Nephron (organoid): ENCODE measurements around the gene SNX12.
A peak's percentile ranks its signal among the peaks of the same experiment; 100 is the strongest.

Experiments
- H3K27ac Mint-ChIP-seq, 3 experiments: 2 replicates each; pipeline ENCODE4 v1.8.0; 2020; ENCODE audit warnings: mixed read lengths in 3 of 3, mild to moderate bottlenecking in 2 of 3, moderate library complexity in 1 of 3
- H3K27me3 Mint-ChIP-seq: 2 replicates; pipeline ENCODE4 v1.8.0; 2021; ENCODE audit warnings: low read depth, mild to moderate bottlenecking, moderate library complexity, mixed read lengths
- H3K36me3 Mint-ChIP-seq: 2 replicates; pipeline ENCODE4 v1.8.0; 2020; ENCODE audit warnings: low read depth, mixed read lengths
- H3K4me1 Mint-ChIP-seq: 2 replicates; pipeline ENCODE4 v1.8.0; 2020; ENCODE audit warnings: mixed read lengths
- H3K4me3 Mint-ChIP-seq, 3 experiments: 2 replicates each; pipeline ENCODE4 v1.8.0; 2020; ENCODE audit warnings: mild to moderate bottlenecking in 3 of 3, mixed read lengths in 3 of 3, moderate library complexity in 2 of 3
- H3K9me3 Mint-ChIP-seq: 2 replicates; pipeline ENCODE4 v1.8.0; 2020; ENCODE audit warnings: mixed read lengths
- CTCF ChIP-seq, 3 experiments: fragments of 200-600 bp; sonication (generic); IDR thresholded peaks; one replicate each; pipeline ENCODE4 v1.5.0; 2021; ENCODE audit warnings: antibody characterized with exemption in 3 of 3; ENCODE audit not compliant: unreplicated experiment in 3 of 3

Gene SNX12

GRCh38 chrX:71096760-71097032 lies 28.6 kb upstream of the SNX12 start:
- H3K27me3 Mint-ChIP-seq: peaks cover 5% of the 10 kb centered on the region
- H3K9me3 Mint-ChIP-seq: peaks cover 10% of the 10 kb centered on the region
- peaks cover 28% of the 10 kb centered on the region for H3K4me1 Mint-ChIP-seq
- TF ChIP-seq CTCF (IDR thresholded peaks at IDR 0.05; ENCODE audit: unreplicated experiment in 3 of 3): no peak
- peak overlapping the region in 2 of 3 experiments; percentile 10 to 47 for H3K27ac Mint-ChIP-seq
- H3K4me3 Mint-ChIP-seq: peak overlapping the region; percentile 90 to 97 (median 96)
- H3K36me3 Mint-ChIP-seq: no peaks in the 10 kb centered on the region

GRCh38 chrX:71095981-71096759 lies 28.0 kb upstream of the SNX12 start:
- peak overlapping the region; percentile 62 to 89 (median 83) for H3K27ac Mint-ChIP-seq
- H3K27me3 Mint-ChIP-seq: peaks cover 5% of the 10 kb centered on the region
- peak overlapping the region; percentile 90 to 97 (median 96) for H3K4me3 Mint-ChIP-seq
- TF ChIP-seq CTCF (IDR thresholded peaks at IDR 0.05; ENCODE audit: unreplicated experiment in 3 of 3): no peak
- H3K36me3 Mint-ChIP-seq: no peaks in the 10 kb centered on the region
- peaks cover 23% of the 10 kb centered on the region for H3K4me1 Mint-ChIP-seq
- peaks cover 15% of the 10 kb centered on the region for H3K9me3 Mint-ChIP-seq

GRCh38 chrX:71095555-71095980 lies 27.4 kb upstream of the SNX12 start, which contains the start of gene FOXO4:
TSS of gene FOXO4 (plus strand) at chrX:71095851. CDS start at chrX:71096529, 678 bp downstream.
- Mint-ChIP-seq H3K36me3 (no peaks in the 10 kb centered on the region), H3K27me3 (peaks cover 5% of the 10 kb centered on the region), H3K27ac (peak within 1 kb of the TSS; percentile 62 to 89 (median 83)), H3K4me1 (peaks cover 17% of the 10 kb centered on the region), H3K9me3 (peaks cover 16% of the 10 kb centered on the region), H3K4me3 (peak within 1 kb of the TSS; percentile 90 to 97 (median 96))
- TF ChIP-seq CTCF (IDR thresholded peaks at IDR 0.05; ENCODE audit: unreplicated experiment in 3 of 3): no peak

- Mint-ChIP-seq H3K27ac (no peak overlapping the region), H3K36me3 (no peaks in the 10 kb centered on the region)
- no peak for TF ChIP-seq CTCF (IDR thresholded peaks at IDR 0.05; ENCODE audit: unreplicated experiment in 3 of 3)
These were observed 26.9 kb upstream of the SNX12 start for GRCh38 chrX:71095033-71095432.

GRCh38 chrX:71091263-71091662 lies 23.1 kb upstream of the SNX12 start:
- H3K4me3 Mint-ChIP-seq: no peak overlapping the region
- TF ChIP-seq CTCF (IDR thresholded peaks at IDR 0.05; ENCODE audit: unreplicated experiment in 3 of 3): no peak

More at GRCh38 chrX:71095033-71095432, 26.9 kb upstream of the SNX12 start:
- peaks cover 5% of the 10 kb centered on the region for H3K27me3 Mint-ChIP-seq
- peak overlapping the region; percentile 90 to 97 (median 96) for H3K4me3 Mint-ChIP-seq
- H3K4me1 Mint-ChIP-seq: peaks cover 14% of the 10 kb centered on the region
- peaks cover 16% of the 10 kb centered on the region for H3K9me3 Mint-ChIP-seq

GRCh38 chrX:71085900-71086299 lies 17.8 kb upstream of the SNX12 start:
- no peak for TF ChIP-seq CTCF (IDR thresholded peaks at IDR 0.05; ENCODE audit: unreplicated experiment in 3 of 3)
- H3K9me3 Mint-ChIP-seq: no peaks in the 10 kb centered on the region
- no peaks in the 10 kb centered on the region for H3K4me1 Mint-ChIP-seq
- no peaks in the 10 kb centered on the region for H3K27me3 Mint-ChIP-seq
- no peak overlapping the region for H3K4me3 Mint-ChIP-seq
- no peak overlapping the region for H3K27ac Mint-ChIP-seq
- no peaks in the 10 kb centered on the region for H3K36me3 Mint-ChIP-seq

More at GRCh38 chrX:71091263-71091662, 23.1 kb upstream of the SNX12 start:
- H3K4me1 Mint-ChIP-seq: no peaks in the 10 kb centered on the region
- no peaks in the 10 kb centered on the region for H3K27me3 Mint-ChIP-seq
- H3K27ac Mint-ChIP-seq: no peak overlapping the region
- peaks cover 12% of the 10 kb centered on the region for H3K9me3 Mint-ChIP-seq
- no peaks in the 10 kb centered on the region for H3K36me3 Mint-ChIP-seq
